DOHH2 (cell line): ENCODE measurements around the gene MAG.

Experiments used
- H3F3A ChIP-seq: fragments of 200-600 bp; sonication (generic), shearing (Covaris generic); 2 replicates; pipeline ENCODE4 v1.6.0; 2016; ENCODE audit warnings: antibody characterized with exemption, mild to moderate bottlenecking; ENCODE audit not compliant: control insufficient read depth, insufficient read depth
- H3K27ac ChIP-seq: fragments of 200-600 bp; sonication (generic); 2 replicates; pipeline ENCODE4 v1.5.1; 2014; ENCODE audit warnings: low read depth, mild to moderate bottlenecking, low read length, moderate library complexity
- H3K27me3 ChIP-seq: fragments of 200-600 bp; sonication (generic); 2 replicates; pipeline ENCODE4 v1.6.1; 2014; ENCODE audit warnings: mild to moderate bottlenecking, low read length, mixed read lengths; ENCODE audit not compliant: control insufficient read depth
- H3K36me3 ChIP-seq: fragments of 200-600 bp; sonication (generic); 2 replicates; pipeline ENCODE4 v1.6.1; 2014; ENCODE audit warnings: mild to moderate bottlenecking, low read length, moderate library complexity, mixed read lengths; ENCODE audit not compliant: control insufficient read depth
- H3K4me1 ChIP-seq: fragments of 200-600 bp; sonication (generic); 2 replicates; pipeline ENCODE4 v1.6.1; 2014; ENCODE audit warnings: mild to moderate bottlenecking, low read length, mixed read lengths; ENCODE audit not compliant: control insufficient read depth
- H3K4me2 ChIP-seq: fragments of 200-600 bp; sonication (generic); 2 replicates; pipeline ENCODE4 v1.6.0; 2014; ENCODE audit warnings: mild to moderate bottlenecking, low read length, moderate library complexity
- H3K4me3 ChIP-seq: fragments of 200-600 bp; sonication (generic); 2 replicates; pipeline ENCODE4 v1.5.1; 2014; ENCODE audit warnings: mild to moderate bottlenecking, low read length, mixed read lengths
- H3K79me2 ChIP-seq: fragments of 200-600 bp; sonication (generic); 2 replicates; pipeline ENCODE4 v1.6.1; 2014; ENCODE audit warnings: mild to moderate bottlenecking, low read length, mixed read lengths; ENCODE audit not compliant: control insufficient read depth
- H3K9me2 ChIP-seq: fragments of 200-600 bp; sonication (generic); replicated peaks from 2 replicates; pipeline ENCODE4 v1.6.1; 2014; ENCODE audit warnings: mild to moderate bottlenecking, low read length, mixed read lengths; ENCODE audit not compliant: control insufficient read depth
- H3K9me3 ChIP-seq: fragments of 200-600 bp; sonication (generic); 2 replicates; pipeline ENCODE4 v1.6.1; 2014; ENCODE audit warnings: antibody characterized with exemption, low read length, mixed read lengths; ENCODE audit not compliant: control insufficient read depth, insufficient read depth
- H4K20me1 ChIP-seq: fragments of 200-600 bp; sonication (generic); 2 replicates; pipeline ENCODE4 v1.6.0; 2014; ENCODE audit warnings: low read depth, mild to moderate bottlenecking, antibody characterized with exemption, low read length, moderate library complexity; ENCODE audit not compliant: control insufficient read depth, insufficient read depth
- CTCF ChIP-seq: fragments of 200-600 bp; sonication (generic); IDR thresholded peaks from one replicate; pipeline ENCODE4 v1.5.1; 2014; ENCODE audit warnings: antibody characterized with exemption, mild to moderate bottlenecking, low read depth, low read length; ENCODE audit not compliant: poor library complexity, severe bottlenecking
- EZH2phosphoT487 ChIP-seq: fragments of 200-600 bp; sonication (generic); IDR thresholded peaks from 2 replicates; pipeline ENCODE4 v1.6.1; 2017; ENCODE audit warnings: borderline replicate concordance, mild to moderate bottlenecking, antibody characterized with exemption, low read length, moderate library complexity, mixed read lengths

Gene MAG

GRCh38 chr19:35318679-35319448, 26.9 kb downstream of the MAG start:
- H3K27me3 ChIP-seq, result no peaks in the 10 kb centered on the region
- no peaks in the 10 kb centered on the region for H3K79me2 ChIP-seq
- peaks cover 5% of the 10 kb centered on the region; the same call in 1 of the 2 replicates for H3K9me3 ChIP-seq
- no peak for TF ChIP-seq CTCF
- H3F3A ChIP-seq, result peaks cover 50% of the 10 kb centered on the region
- no peaks in the 10 kb centered on the region for H4K20me1 ChIP-seq
- peak overlapping the region; percentile 57 for H3K4me3 ChIP-seq
- no peaks in the 10 kb centered on the region for H3K9me2 ChIP-seq
- H3K27ac ChIP-seq, result peak overlapping the region; percentile 98
- peaks cover 97% of the 10 kb centered on the region for H3K4me1 ChIP-seq
- H3K4me2 ChIP-seq, result peak overlapping the region; percentile 90
- no peaks in the 10 kb centered on the region; the same call in 1 of the 2 replicates for H3K36me3 ChIP-seq

DNA sequence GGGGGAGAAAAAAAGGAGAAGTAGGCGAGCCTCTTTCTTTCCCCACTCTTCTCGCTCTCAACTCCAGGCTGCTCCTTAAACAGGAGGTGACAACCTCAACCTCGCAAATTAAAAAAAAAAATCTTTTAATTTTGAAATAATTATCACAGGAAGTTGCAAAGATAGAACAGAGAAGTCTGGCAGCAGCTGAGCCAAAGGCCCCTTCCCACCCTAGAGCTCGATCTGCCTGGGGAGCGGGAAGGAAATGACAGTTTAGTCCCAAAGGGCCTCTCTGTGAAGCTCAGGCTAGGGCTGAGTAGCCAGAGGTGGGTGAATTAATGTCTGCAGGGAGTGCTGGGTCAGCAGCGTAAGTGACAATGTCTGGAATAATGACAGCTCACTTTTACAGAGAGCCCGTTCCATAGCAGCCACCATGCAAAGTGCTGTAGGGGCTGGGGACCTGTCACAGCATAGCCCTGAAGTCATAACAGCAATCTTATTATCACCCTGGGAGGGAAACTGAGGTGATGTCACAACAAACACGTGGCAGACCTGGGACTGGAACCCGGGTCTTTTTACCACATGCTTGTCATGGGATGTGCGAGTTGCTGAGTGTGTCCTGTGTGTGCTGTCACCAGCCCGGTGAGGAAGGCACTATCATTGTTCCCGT, 28.2 kb downstream of the MAG start:
- TF ChIP-seq CTCF (no peak), EZH2phosphoT487 (no peak)

GRCh38 chr19:35321291-35321690, 29.3 kb downstream of the MAG start:
- Histone ChIP-seq H3F3A (peaks cover 67% of the 10 kb centered on the region), H3K4me3 (peak overlapping the region; percentile 53; the same call in 1 of the 2 replicates), H3K4me2 (peak overlapping the region; percentile 90), H3K9me2 (no peaks in the 10 kb centered on the region), H3K27ac (peak overlapping the region; percentile 98), H3K9me3 (peaks cover 5% of the 10 kb centered on the region; the same call in 1 of the 2 replicates), H3K4me1 (peaks cover 97% of the 10 kb centered on the region), H3K27me3 (no peaks in the 10 kb centered on the region), H3K79me2 (peaks cover 16% of the 10 kb centered on the region), H4K20me1 (no peaks in the 10 kb centered on the region), H3K36me3 (no peaks in the 10 kb centered on the region; the same call in 1 of the 2 replicates)
- no peak for TF ChIP-seq CTCF
- no peak for TF ChIP-seq EZH2phosphoT487

More for the DNA sequence above, 28.2 kb downstream of the MAG start:
- Histone ChIP-seq H3F3A (peaks cover 63% of the 10 kb centered on the region), H3K36me3 (no peaks in the 10 kb centered on the region; the same call in 1 of the 2 replicates), H3K4me3 (peak overlapping the region; percentile 53), H3K4me2 (peak overlapping the region; percentile 90), H3K9me2 (no peaks in the 10 kb centered on the region), H3K27ac (peak overlapping the region; percentile 98), H3K4me1 (peaks cover 97% of the 10 kb centered on the region), H3K79me2 (peaks cover 5% of the 10 kb centered on the region), H3K27me3 (no peaks in the 10 kb centered on the region), H4K20me1 (no peaks in the 10 kb centered on the region), H3K9me3 (peaks cover 5% of the 10 kb centered on the region; the same call in 1 of the 2 replicates)
